ENCODE data around the gene AAK1.

Gene AAK1

GRCh38 chr2:69518841-69519240 is 124.7 kb downstream of the AAK1 start:
- TF ChIP-seq CTCF (IDR thresholded peaks at IDR 0.05; ENCODE audit: low read depth, low read length): no peak
- no peak for DNase-seq (ENCODE audit: extremely low read depth, low read depth)

- DNase-seq (ENCODE audit: extremely low read depth, low read depth): no peak
- TF ChIP-seq CTCF (IDR thresholded peaks at IDR 0.05; ENCODE audit: low read depth, low read length): no peak
Measured at GRCh38 chr2:69517410-69517809, 126.1 kb downstream of the AAK1 start.

- no peak for DNase-seq (ENCODE audit: extremely low read depth, low read depth)
- TF ChIP-seq CTCF (IDR thresholded peaks at IDR 0.05; ENCODE audit: low read depth, low read length): no peak
Measured at GRCh38 chr2:69514819-69515218, 128.7 kb downstream of the AAK1 start.

- peak; percentile 11 for DNase-seq (ENCODE audit: extremely low read depth, low read depth)
- TF ChIP-seq CTCF (IDR thresholded peaks at IDR 0.05; ENCODE audit: low read depth, low read length): peak; percentile 8
Measured at GRCh38 chr2:69514406-69514805, 129.1 kb downstream of the AAK1 start.

- no peak for DNase-seq (ENCODE audit: extremely low read depth, low read depth)
- TF ChIP-seq CTCF (IDR thresholded peaks at IDR 0.05; ENCODE audit: low read depth, low read length): no peak
Measured at GRCh38 chr2:69512446-69512845, 131.1 kb downstream of the AAK1 start.

- DNase-seq (ENCODE audit: extremely low read depth, low read depth): no peak
- TF ChIP-seq CTCF (IDR thresholded peaks at IDR 0.05; ENCODE audit: low read depth, low read length): no peak
Measured at GRCh38 chr2:69510204-69510603, 133.3 kb downstream of the AAK1 start.

- DNase-seq (ENCODE audit: extremely low read depth, low read depth): no peak
- no peak for TF ChIP-seq CTCF (IDR thresholded peaks at IDR 0.05; ENCODE audit: low read depth, low read length)
Measured at GRCh38 chr2:69509750-69510140, 133.8 kb downstream of the AAK1 start.
